Measurements from ENCODE around the gene THSD4.

THSD4 gene

DNA sequence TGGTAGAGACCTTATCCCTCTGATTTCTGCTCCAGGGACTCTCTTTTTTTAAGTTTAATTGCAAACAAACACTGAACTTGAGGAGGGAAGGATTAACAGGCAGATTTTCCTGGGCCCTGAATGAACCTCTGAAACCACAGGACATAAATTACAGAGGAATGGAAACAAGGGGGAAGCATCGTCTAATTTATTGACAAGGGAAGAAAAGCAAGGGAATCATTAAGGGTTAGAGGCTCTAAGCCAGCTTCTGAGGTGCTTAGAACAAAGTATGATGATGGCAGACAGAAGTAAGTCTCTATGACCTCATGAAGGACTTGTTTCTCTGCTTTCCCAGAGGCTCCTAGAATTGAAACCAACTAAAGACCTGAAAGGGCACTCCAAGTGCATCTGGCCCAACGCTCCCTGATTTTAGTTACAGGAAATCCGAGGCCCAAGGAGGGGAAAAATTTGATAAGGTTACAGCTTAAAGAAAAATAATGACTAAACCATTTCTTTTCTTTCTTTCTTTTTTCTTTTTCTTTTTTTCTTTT lies 450.4 kb downstream of the THSD4 start:
- DNase-seq: no peak

DNA sequence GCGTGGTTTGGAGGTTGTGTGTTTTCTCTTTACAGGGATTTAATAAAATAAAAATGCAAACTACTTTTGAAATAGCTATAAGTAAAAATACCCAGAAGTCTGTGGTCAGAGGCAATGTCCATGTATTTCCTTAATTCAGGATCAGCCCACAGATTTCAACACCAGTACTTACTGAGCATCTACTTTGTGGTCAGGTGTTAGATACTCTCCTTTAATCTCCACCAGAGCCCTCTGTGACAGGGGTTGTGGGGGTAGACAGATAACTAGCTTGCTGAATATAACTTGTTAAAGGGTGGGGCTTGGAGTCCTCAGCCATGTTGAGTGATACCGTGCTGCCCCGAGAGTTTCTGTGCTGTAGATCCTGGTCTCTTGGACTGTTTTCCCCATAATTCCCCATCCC lies 451.0 kb downstream of the THSD4 start:
- DNase-seq: no peak

- no peak for DNase-seq
These were observed 451.9 kb downstream of the THSD4 start for GRCh38 chr15:71567173-71567572.

DNA sequence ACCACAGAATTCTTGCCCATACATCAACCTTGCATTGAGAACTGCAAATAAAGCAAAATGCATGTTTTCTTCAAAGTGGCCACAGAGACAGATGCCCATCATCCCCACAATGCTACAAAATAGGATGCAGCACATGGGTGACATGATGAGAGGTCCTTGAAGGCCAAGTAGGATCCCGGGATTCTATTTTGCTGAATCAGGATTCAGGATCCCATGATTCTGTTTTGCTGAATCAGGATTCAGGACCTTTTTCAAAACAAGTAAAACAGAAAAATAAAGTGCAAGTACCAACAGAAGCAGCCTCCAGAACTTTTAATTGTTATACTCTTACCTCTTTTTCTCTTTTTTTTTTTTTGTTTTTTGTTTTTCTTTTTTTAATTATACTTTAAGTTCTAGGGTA lies 453.0 kb downstream of the THSD4 start:
- DNase-seq: no peak

GRCh38 chr15:71570736-71571135 lies 455.5 kb downstream of the THSD4 start:
- DNase-seq: no peak

GRCh38 chr15:71571641-71572040 lies 456.4 kb downstream of the THSD4 start:
- DNase-seq: no peak

DNA sequence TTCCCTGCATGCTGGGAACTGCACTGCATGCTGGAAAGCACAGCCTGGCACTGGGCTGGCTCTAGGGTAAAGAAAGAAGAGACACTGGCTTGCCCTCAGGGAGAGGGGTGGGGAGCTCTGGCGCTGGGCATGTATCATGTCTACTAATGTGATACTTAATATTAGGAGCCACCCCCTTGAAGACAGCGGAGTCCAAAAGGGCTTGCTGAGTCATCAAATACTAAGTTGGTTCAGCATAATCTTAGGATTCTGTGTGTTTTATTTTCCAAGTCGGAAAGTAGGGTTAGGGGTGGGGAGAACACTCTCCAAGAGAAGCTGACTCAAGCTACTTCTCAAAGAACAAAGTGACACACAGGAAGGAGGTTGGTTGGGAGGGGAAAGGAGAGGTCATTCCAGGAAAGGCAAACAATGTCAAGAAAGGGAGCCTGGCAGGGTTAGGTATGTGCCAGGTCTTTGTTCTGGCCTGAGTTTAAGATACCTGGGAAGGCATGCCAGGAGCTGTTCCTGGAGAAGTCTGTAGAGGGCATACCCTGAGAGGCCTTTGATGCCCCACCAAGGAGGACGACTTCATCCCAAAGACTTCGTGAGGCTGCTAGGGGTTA lies 457.3 kb downstream of the THSD4 start:
- DNase-seq: no peak

DNA sequence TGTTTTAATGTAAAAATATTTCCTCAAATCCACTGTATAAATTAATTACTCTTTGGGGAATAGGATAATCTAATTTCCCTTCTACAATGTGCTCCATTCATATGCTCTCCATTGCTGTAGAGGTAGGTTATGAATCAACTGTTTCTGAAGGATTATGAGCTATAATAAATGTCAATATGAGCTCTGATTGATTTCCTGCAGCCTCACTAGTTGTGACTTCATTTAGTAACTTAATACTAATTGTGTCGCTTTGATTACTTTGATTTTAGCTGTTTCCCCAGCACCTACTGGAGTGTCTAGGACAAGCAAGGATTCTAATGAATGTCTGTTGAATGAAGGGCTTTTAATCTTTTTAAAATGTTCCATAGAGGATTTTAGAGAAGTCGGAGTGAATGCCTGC lies 458.3 kb downstream of the THSD4 start:
- no peak for DNase-seq

GRCh38 chr15:71575474-71576045 lies 460.3 kb downstream of the THSD4 start:
- no peak for DNase-seq

GRCh38 chr15:71577071-71577470 lies 461.8 kb downstream of the THSD4 start:
- no peak for DNase-seq

DNA sequence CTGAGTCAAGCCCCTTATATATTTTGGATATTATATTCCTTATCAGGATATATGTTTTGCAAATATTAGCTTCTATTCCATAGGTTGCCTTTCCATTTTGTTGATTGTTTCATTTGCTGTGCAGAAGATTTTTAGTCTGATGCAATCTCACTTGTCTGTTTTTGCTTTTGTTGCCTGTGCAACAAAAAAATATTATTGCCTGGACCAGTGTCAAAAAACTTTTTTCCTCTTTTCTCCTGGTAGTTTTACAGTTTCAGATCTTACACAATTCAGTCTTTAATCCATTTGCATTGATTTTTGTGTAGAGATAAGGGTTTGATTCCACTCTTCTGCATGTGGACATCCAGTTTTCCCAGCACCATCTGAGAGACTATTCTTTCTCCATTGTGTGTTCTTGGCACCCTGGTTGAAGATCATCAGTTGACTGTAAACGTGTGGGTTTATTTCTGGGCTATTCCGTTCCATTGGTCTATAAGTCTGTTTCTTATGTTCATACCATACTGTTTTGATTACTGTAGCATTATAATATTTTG lies 466.2 kb downstream of the THSD4 start:
- DNase-seq: no peak

DNA sequence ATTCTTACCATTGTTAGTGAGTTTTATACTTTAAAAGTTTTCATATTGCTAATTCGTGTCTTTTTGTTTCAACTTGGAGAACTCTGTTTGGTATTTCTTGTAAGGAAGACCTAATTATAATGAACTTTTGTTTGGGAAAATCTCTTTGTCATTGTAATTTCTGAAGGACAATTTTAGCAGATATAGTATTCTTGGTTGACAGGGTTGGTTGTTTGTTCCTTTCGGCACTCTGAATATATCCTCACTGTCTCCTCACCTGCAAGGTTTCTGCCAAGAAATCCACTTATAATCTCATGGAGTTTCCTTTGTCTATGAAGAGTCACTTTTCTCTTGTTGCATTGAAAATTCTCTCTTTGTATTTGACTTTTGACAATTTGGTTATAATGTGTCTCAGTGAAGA lies 469.9 kb downstream of the THSD4 start:
- DNase-seq: no peak

- no peak for DNase-seq
These were observed 471.2 kb downstream of the THSD4 start for GRCh38 chr15:71586463-71586862.

DNA sequence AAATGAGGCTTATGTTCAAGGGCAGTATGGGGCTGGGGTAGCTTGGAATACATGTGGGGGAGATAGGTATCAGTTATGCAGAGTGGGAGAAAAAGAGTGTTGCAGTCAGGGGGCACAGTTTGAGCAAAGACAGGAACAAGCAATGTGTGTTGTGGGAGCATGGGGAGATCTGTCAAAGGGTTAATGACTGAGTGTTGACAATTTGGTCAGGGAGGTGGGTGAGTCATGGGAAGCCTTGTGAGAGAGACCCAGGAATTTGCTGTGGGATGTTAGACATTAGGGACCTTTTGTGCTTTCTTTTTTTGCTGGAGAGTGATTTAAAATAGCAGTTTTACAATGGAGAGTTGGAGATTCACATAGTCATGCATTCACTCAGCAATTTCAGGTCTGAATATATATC lies 473.5 kb downstream of the THSD4 start:
- no peak for DNase-seq

DNA sequence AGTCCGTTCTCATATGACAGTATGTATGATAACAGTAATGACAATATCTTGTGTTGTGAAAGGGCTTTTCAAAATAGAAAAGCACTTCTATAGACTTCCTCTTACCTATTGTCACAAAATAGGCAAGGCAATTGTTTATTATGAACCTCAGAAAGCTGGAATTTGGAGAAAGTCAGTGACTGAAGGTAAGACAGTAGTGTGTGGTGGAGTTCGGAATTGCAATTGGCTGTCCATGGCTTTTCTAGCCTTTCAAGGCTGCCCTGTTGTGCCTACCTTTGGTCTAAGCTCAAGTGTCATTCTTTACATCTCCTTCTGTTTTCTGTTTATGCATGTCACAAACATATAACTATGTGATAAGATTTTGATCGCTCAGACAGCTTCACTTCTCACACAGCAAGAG lies 475.8 kb downstream of the THSD4 start:
- DNase-seq: no peak

DNA sequence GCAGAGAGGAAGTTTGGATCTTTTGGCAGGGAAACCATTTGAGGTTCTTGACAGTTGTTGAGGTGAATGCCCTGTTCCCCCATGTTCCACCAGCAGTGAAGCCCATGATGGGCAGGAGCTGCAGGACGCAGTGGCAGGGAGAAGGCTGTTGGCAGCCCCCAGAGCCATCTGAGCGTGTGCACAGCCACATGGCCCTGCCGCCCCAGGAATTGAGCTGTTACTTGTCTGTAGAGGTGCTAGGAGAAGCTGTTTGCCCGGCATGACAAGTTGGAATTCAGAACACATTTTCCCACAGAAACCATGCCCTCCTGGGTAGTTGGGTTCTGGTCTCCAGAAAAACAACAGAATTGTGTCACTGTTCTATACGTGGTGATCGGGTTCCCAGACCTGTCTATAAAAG lies 476.9 kb downstream of the THSD4 start:
- DNase-seq: no peak

DNA sequence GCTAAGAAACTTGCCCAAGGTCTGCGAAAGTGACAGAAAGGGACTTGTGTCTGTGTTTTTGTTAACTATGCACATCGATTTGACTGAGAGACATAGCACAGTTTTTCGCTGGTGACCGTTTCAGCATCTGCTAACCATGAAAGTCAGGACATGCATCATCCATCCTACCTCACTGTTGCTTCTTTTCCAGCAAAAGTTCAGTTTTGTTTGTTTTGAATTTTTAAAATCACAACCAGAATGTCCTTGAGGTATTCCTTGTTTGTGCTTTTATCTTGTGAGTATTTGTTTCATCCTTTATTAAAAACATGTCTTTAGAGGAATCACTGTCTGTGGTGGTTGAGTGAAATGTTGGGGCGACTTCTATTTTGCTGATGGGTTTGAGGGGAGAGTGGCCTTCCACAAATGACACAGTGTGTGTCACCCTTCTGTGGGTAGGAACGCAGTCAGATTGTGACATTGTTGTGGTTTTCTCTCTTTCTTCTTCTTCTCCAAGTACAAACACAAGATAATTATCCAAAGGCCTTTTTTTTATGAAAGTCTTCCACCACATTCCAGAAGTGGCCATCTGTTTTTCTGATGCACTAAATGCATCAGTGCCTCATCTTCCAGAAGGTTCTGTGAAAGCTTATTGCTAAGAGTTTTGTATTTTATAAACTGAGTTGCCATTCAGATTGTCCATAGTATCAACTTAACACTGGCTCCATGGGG lies 480.7 kb downstream of the THSD4 start:
- DNase-seq: no peak

GRCh38 chr15:71596672-71597071 lies 481.4 kb downstream of the THSD4 start:
- no peak for DNase-seq

DNA sequence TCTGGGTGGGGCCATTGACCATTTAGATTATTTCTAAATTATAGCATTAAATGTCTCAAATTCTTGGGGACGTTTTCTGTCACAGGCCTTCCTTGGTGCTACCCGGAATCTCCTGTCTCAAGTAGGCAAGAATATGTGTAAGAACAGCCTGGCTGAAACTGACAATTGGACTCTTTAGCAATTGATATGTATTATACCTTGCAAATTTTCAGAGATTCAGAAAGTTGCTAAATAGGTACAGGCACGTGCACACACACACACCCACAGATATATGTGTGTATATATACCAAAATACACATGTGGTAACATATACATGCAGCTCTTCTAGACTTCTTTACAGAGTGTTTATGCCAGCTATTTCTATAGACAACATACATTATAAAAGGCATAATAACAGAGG lies 481.9 kb downstream of the THSD4 start:
- no peak for DNase-seq

DNA sequence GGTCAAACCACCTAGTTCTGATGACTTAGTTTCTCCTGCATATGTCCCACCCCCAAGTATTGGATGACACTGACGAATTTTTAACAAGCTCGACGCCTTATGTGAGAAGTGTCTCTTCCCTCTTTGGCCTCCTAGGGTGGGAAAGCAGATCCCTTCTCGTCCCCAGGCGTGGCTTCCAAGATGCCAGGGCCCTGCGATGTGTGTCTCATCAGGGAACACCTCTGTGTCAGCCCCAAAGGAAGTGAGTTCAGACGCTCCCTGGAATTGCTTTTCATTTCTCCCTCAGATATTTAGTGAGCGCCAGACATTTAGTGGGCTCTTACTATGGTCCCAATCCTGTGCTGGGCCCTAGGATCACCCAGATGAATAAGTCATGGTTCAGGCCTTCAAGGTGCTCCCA lies 482.4 kb downstream of the THSD4 start:
- no peak for DNase-seq

DNA sequence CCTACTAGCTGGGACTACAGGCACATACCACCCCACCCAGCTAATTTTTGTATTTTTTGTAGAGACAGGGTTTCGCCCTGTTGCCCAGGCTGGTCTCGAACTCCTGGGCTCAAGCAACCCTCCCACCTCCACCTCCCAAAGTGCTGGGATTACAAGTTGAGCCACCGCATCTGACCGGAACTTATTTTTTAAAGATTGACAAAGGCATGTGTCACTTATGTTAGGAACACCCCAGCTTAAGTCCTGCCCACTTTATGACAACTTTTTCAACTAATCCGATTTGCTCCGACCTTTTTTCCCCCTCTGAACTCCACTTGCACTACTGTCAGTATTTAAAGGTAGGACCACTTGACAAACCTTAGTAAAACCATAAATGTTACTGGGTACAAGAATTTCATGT lies 483.5 kb downstream of the THSD4 start:
- DNase-seq: no peak

GRCh38 chr15:71599418-71600151 lies 484.3 kb downstream of the THSD4 start:
- DNase-seq: no peak

GRCh38 chr15:71600237-71600636 lies 485.0 kb downstream of the THSD4 start:
- DNase-seq: no peak
